K562 (cell line): Measurements from ENCODE around the gene ACACB. TPM values are rescaled to one million over a fixed set of nuclear protein-coding genes. Genes with fewer than 3 reads are reported as not detected.
A peak's percentile ranks its signal among the peaks of the same experiment; 100 is the strongest.

Experiments used
- ATF7 ChIP-seq: fragments of 450-650 bp; IDR thresholded peaks from 2 replicates; pipeline ENCODE4 v1.7.1; 2014; ENCODE audit warnings: mild to moderate bottlenecking, moderate library complexity
- BRD9 ChIP-seq: fragments of 450-650 bp; IDR thresholded peaks from 2 replicates; pipeline ENCODE4 v1.6.1; 2018; ENCODE audit warnings: low read depth; ENCODE audit not compliant: partially characterized antibody
- DPF2 ChIP-seq: fragments of 450-650 bp; IDR thresholded peaks from 2 replicates; pipeline ENCODE4 v1.6.1; 2016
- EWSR1 ChIP-seq: fragments of 450-650 bp; IDR thresholded peaks from 2 replicates; pipeline ENCODE4 v1.6.1; 2018; ENCODE audit warnings: borderline replicate concordance, mild to moderate bottlenecking, low read depth, moderate library complexity; ENCODE audit not compliant: partially characterized antibody
- FOS ChIP-seq: IDR thresholded peaks from 3 replicates; pipeline ENCODE4 v1.6.1; 2011; ENCODE audit not compliant: insufficient read length; ENCODE audit errors: extremely low read depth
- FOXP4 ChIP-seq: sonication (generic); formaldehyde crosslinking; IDR thresholded peaks from 2 replicates; pipeline ENCODE4 v1.8.0; 2022; ENCODE audit warnings: mild to moderate bottlenecking, missing genetic modification reagents, borderline replicate concordance
- GTF2F1 ChIP-seq: IDR thresholded peaks from 2 replicates; pipeline ENCODE4 v1.6.1; 2011; ENCODE audit warnings: low read depth, low read length, improper control_type of control experiment
- HMBOX1 ChIP-seq: sonication (generic); IDR thresholded peaks from 2 replicates; pipeline ENCODE4 v1.6.1; 2016
- JUN ChIP-seq, 2 experiments: sonication (generic) in 1 of 2; formaldehyde crosslinking in 1 of 2; IDR thresholded peaks; 2 replicates each; pipeline versions ENCODE4 v1.6.1 to v1.8.0; 2012 to 2022; ENCODE audit warnings: borderline replicate concordance in 2 of 2, mild to moderate bottlenecking in 2 of 2, improper control_type of control experiment in 1 of 2, low read depth in 1 of 2, low read length in 1 of 2, missing genetic modification reagents in 1 of 2
- PCBP2 ChIP-seq: fragments of 200-400 bp; formaldehyde crosslinking; IDR thresholded peaks from 2 replicates; pipeline ENCODE4 v1.6.1; 2018; ENCODE audit warnings: low read length, low read depth, mild to moderate bottlenecking, moderate library complexity; ENCODE audit not compliant: poor library complexity, severe bottlenecking
- PHF21A ChIP-seq: fragments of 450-650 bp; IDR thresholded peaks from 2 replicates; pipeline ENCODE4 v1.6.1; 2017; ENCODE audit warnings: low read depth, borderline replicate concordance
- PHF8 ChIP-seq: fragments of 200-600 bp; sonication (generic); IDR thresholded peaks from 2 replicates; pipeline ENCODE4 v1.6.1; 2012; ENCODE audit warnings: mixed run types, mild to moderate bottlenecking, inconsistent platforms, low read length, moderate library complexity, borderline replicate concordance
- RAD51 ChIP-seq: fragments of 450-650 bp; IDR thresholded peaks from 2 replicates; pipeline ENCODE4 v1.7.1; 2016; ENCODE audit warnings: low read depth, mild to moderate bottlenecking, borderline replicate concordance
- RBBP5 ChIP-seq: fragments of 200-600 bp; sonication (generic); IDR thresholded peaks from 2 replicates; pipeline ENCODE4 v1.6.1; 2012; ENCODE audit warnings: borderline replicate concordance, mild to moderate bottlenecking, low read length, control low read depth, inconsistent platforms; ENCODE audit not compliant: insufficient read depth, poor library complexity, severe bottlenecking
- RBFOX2 ChIP-seq: fragments of 200-400 bp; formaldehyde crosslinking; IDR thresholded peaks from 2 replicates; pipeline ENCODE4 v1.6.1; 2017; ENCODE audit warnings: low read depth, mild to moderate bottlenecking, low read length, moderate library complexity
- SAFB ChIP-seq: fragments of 200-400 bp; formaldehyde crosslinking; IDR thresholded peaks from 2 replicates; pipeline ENCODE4 v1.6.1; 2017; ENCODE audit warnings: low read depth, low read length, borderline replicate concordance
- SMARCB1 ChIP-seq: IDR thresholded peaks from 2 replicates; pipeline ENCODE4 v1.6.1; 2011; ENCODE audit warnings: improper control_type of control experiment, low read depth; ENCODE audit not compliant: insufficient read length
- TARDBP ChIP-seq: fragments of 450-650 bp; IDR thresholded peaks from 2 replicates; pipeline ENCODE4 v1.6.1; 2016
- XRCC4 ChIP-seq: IDR thresholded peaks from one replicate; pipeline ENCODE4 v1.6.1; 2011; ENCODE audit not compliant: insufficient read depth, insufficient read length; ENCODE audit errors: extremely low read depth
- ZBTB33 ChIP-seq: sonication (generic); formaldehyde crosslinking; IDR thresholded peaks from 2 replicates; pipeline ENCODE4 v1.8.1; 2023; ENCODE audit warnings: mild to moderate bottlenecking, missing genetic modification reagents
- ZNF121 ChIP-seq: sonication (generic); formaldehyde crosslinking; conservative IDR thresholded peaks from 2 replicates; pipeline ENCODE4 v1.8.0; 2022; ENCODE audit warnings: missing genetic modification reagents
- ZNF707 ChIP-seq: fragments of 250-450 bp; sonication (Bioruptor Pico); conservative IDR thresholded peaks from 2 replicates; pipeline ENCODE4 v1.8.0; 2022; ENCODE audit warnings: inconsistent platforms, mild to moderate bottlenecking, moderate library complexity
- polyA plus RNA-seq, 8 experiments: library from polyadenylated mRNA; depleted of rRNA in 4 of 8; stranded (reverse) in 5 of 8; unstranded in 3 of 8; fragments of >200 nt; fragmentation: Nextera tagmentation in 2 of 8; fragmentation: Illumina TruSeq in 1 of 8; extraction: Ambion mirVana in 2 of 8; extraction: Trizol in 1 of 8; gene quantifications; 2 replicates each; pipeline versions ENCODE4 v1.2.1 to v1.2.3, GENCODE V29; 2011 to 2014; ENCODE audit warnings: inconsistent platforms in 1 of 8, missing spikeins in 1 of 8
- total RNA-seq, 7 experiments: library from RNA; depleted of rRNA in 6 of 7; stranded (reverse); fragments of >200 nt in 6 of 7; fragmentation: Illumina TruSeq in 2 of 7; extraction: Trizol in 2 of 7; gene quantifications; 2 replicates each; pipeline versions ENCODE4 v1.2.1 to v1.2.3, GENCODE V29; 2011 to 2021; ENCODE audit warnings: low replicate concordance in 1 of 7

The ACACB gene
- total and polyA plus RNA-seq, 9 of the 15 experiments (the other 6 are each of a cell fraction or from before 2014, with no cell fraction given): 0.10 to 2.5 (median 0.83) TPM

- TF ChIP-seq FOXP4 (CRISPR knock-in tag): no peak
- TF ChIP-seq RBFOX2: peak; percentile 59
- no peak for TF ChIP-seq DPF2
- TF ChIP-seq ZBTB33 (CRISPR knock-in tag): no peak
- TF ChIP-seq PCBP2: no peak
- TF ChIP-seq SAFB: no peak
- no peak for TF ChIP-seq FOS
- no peak for TF ChIP-seq XRCC4
- no peak for TF ChIP-seq ZNF121 (CRISPR knock-in tag)
- TF ChIP-seq RAD51: no peak
- no peak for TF ChIP-seq TARDBP
- peak; percentile 68 for TF ChIP-seq ATF7
- no peak for TF ChIP-seq GTF2F1
- TF ChIP-seq ZNF707 (CRISPR knock-in tag): no peak; the same call in 1 of the 2 replicates
- TF ChIP-seq SMARCB1: no peak
- no peak for TF ChIP-seq HMBOX1
- no peak for TF ChIP-seq JUN (IDR thresholded peaks at IDR 0.05; ENCODE audit: borderline replicate concordance, low read depth, low read length)
- no peak for TF ChIP-seq JUN (CRISPR knock-in tag; IDR thresholded peaks at IDR 0.05; ENCODE audit: borderline replicate concordance)
- peak; percentile 63 for TF ChIP-seq BRD9
- no peak for TF ChIP-seq RBBP5
- TF ChIP-seq PHF8: no peak
- TF ChIP-seq EWSR1: no peak
- no peak for TF ChIP-seq PHF21A
These were observed 57.3 kb downstream of the ACACB start (continued) for GRCh38 chr12:109173443-109174240.
